ENCODE data around the gene SMC1B. TPM values are rescaled to one million over a fixed set of nuclear protein-coding genes. Genes with fewer than 3 reads are reported as not detected.

SMC1B gene
- total and polyA plus RNA-seq, 2 of the 8 experiments (the other 6 are each of a cell fraction or from before 2014, with no cell fraction given) = 0.02 TPM; not detected in 1

DNA sequence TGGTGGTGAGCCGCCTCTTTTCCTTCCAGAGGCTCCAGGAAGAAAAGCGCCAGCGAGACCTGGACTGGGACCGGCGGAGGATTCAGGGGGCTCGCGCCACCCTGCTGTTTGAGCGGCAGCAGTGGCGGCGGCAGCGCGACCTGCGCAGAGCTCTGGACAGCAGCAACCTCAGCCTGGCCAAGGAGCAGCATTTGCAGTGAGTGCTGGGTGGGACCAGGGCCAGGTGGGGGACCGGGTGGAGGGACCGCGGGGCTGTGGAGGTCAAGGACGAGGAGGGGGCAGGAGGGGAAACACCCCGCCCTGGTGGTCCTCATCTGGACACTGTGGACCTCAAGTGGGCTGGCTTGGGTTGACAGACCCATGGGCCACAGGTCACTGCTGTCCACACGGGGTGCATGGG lies 17.5 kb upstream of the SMC1B start (continued):
- TF ChIP-seq, protein P1, sequence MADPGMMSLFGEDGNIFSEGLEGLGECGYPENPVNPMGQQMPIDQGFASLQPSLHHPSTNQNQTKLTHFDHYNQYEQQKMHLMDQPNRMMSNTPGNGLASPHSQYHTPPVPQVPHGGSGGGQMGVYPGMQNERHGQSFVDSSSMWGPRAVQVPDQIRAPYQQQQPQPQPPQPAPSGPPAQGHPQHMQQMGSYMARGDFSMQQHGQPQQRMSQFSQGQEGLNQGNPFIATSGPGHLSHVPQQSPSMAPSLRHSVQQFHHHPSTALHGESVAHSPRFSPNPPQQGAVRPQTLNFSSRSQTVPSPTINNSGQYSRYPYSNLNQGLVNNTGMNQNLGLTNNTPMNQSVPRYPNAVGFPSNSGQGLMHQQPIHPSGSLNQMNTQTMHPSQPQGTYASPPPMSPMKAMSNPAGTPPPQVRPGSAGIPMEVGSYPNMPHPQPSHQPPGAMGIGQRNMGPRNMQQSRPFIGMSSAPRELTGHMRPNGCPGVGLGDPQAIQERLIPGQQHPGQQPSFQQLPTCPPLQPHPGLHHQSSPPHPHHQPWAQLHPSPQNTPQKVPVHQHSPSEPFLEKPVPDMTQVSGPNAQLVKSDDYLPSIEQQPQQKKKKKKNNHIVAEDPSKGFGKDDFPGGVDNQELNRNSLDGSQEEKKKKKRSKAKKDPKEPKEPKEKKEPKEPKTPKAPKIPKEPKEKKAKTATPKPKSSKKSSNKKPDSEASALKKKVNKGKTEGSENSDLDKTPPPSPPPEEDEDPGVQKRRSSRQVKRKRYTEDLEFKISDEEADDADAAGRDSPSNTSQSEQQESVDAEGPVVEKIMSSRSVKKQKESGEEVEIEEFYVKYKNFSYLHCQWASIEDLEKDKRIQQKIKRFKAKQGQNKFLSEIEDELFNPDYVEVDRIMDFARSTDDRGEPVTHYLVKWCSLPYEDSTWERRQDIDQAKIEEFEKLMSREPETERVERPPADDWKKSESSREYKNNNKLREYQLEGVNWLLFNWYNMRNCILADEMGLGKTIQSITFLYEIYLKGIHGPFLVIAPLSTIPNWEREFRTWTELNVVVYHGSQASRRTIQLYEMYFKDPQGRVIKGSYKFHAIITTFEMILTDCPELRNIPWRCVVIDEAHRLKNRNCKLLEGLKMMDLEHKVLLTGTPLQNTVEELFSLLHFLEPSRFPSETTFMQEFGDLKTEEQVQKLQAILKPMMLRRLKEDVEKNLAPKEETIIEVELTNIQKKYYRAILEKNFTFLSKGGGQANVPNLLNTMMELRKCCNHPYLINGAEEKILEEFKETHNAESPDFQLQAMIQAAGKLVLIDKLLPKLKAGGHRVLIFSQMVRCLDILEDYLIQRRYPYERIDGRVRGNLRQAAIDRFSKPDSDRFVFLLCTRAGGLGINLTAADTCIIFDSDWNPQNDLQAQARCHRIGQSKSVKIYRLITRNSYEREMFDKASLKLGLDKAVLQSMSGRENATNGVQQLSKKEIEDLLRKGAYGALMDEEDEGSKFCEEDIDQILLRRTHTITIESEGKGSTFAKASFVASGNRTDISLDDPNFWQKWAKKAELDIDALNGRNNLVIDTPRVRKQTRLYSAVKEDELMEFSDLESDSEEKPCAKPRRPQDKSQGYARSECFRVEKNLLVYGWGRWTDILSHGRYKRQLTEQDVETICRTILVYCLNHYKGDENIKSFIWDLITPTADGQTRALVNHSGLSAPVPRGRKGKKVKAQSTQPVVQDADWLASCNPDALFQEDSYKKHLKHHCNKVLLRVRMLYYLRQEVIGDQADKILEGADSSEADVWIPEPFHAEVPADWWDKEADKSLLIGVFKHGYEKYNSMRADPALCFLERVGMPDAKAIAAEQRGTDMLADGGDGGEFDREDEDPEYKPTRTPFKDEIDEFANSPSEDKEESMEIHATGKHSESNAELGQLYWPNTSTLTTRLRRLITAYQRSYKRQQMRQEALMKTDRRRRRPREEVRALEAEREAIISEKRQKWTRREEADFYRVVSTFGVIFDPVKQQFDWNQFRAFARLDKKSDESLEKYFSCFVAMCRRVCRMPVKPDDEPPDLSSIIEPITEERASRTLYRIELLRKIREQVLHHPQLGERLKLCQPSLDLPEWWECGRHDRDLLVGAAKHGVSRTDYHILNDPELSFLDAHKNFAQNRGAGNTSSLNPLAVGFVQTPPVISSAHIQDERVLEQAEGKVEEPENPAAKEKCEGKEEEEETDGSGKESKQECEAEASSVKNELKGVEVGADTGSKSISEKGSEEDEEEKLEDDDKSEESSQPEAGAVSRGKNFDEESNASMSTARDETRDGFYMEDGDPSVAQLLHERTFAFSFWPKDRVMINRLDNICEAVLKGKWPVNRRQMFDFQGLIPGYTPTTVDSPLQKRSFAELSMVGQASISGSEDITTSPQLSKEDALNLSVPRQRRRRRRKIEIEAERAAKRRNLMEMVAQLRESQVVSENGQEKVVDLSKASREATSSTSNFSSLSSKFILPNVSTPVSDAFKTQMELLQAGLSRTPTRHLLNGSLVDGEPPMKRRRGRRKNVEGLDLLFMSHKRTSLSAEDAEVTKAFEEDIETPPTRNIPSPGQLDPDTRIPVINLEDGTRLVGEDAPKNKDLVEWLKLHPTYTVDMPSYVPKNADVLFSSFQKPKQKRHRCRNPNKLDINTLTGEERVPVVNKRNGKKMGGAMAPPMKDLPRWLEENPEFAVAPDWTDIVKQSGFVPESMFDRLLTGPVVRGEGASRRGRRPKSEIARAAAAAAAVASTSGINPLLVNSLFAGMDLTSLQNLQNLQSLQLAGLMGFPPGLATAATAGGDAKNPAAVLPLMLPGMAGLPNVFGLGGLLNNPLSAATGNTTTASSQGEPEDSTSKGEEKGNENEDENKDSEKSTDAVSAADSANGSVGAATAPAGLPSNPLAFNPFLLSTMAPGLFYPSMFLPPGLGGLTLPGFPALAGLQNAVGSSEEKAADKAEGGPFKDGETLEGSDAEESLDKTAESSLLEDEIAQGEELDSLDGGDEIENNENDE (IDR thresholded peaks at IDR 0.05; ENCODE audit: insufficient replicate concordance, low read length) = no peak
- TF ChIP-seq, protein P2, sequence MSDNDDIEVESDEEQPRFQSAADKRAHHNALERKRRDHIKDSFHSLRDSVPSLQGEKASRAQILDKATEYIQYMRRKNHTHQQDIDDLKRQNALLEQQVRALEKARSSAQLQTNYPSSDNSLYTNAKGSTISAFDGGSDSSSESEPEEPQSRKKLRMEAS (IDR thresholded peaks at IDR 0.05) = no peak
